T-helper 1 cell treated with Interleukin-12 subunit alpha and Interleukin-12 subunit beta and Interleukin-4 antibody, amounts not matched to agents 30 μg/mL and 1 μg/mL, for 36 hours (primary cell): ENCODE results near the gene MRPS10.

Source experiments
- H3K27ac Mint-ChIP-seq: one replicate; pipeline ENCODE4 v1.8.0; 2021; ENCODE audit warnings: mild to moderate bottlenecking, mixed read lengths
- H3K27me3 Mint-ChIP-seq: one replicate; pipeline ENCODE4 v1.8.0; 2021; ENCODE audit warnings: low read depth, mixed read lengths
- H3K36me3 Mint-ChIP-seq: one replicate; pipeline ENCODE4 v1.8.0; 2021; ENCODE audit warnings: low read depth, mixed read lengths
- H3K4me1 Mint-ChIP-seq: one replicate; pipeline ENCODE4 v1.8.0; 2021; ENCODE audit warnings: low read depth, mixed read lengths
- H3K4me3 Mint-ChIP-seq: one replicate; pipeline ENCODE4 v1.8.0; 2021; ENCODE audit warnings: mild to moderate bottlenecking, moderate library complexity, mixed read lengths
- H3K9me3 Mint-ChIP-seq: one replicate; pipeline ENCODE4 v1.8.0; 2021; ENCODE audit warnings: mixed read lengths

Gene MRPS10

GRCh38 chr6:42251500-42251899, 33.8 kb upstream of the MRPS10 start:
- Mint-ChIP-seq H3K27ac (no peak overlapping the region), H3K36me3 (peaks cover 28% of the 10 kb centered on the region), H3K4me1 (no peaks in the 10 kb centered on the region)

DNA sequence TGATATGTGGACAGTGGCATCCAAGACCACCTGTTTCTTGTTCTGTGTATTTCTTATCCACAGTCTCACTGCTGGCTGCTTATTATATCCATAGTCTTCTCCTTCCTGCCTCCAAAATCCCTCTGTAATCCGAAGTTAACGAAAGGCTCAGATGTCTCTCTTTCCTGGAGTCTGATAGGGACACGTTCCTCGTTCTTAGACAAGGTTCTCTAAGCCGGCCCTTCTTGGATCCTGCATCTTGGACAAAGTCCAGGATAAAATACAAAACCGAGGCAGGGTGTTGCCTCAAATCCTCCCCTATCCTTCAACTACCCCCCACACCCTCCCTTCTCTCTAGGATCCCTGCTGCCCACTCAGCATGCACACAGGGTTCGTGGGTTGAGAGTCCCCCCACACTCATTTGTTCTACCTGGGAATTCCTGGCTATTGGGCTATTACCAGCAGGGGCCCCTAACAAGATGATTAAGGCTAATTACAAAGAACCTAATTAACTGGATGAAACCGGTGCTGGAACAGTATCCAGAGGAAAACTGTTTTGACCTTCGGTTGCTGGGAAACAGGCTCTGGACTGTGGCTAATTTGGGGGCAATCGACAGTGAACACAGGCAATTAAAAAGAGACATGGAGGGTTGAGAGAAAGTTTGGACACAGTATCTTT, 32.7 kb upstream of the MRPS10 start:
- Mint-ChIP-seq H3K27ac (no peak overlapping the region), H3K36me3 (peaks cover 27% of the 10 kb centered on the region), H3K4me3 (no peak overlapping the region), H3K27me3 (no peaks in the 10 kb centered on the region), H3K9me3 (no peaks in the 10 kb centered on the region), H3K4me1 (no peaks in the 10 kb centered on the region)

More at GRCh38 chr6:42251500-42251899, 33.8 kb upstream of the MRPS10 start:
- Mint-ChIP-seq H3K4me3 (no peak overlapping the region), H3K9me3 (no peaks in the 10 kb centered on the region), H3K27me3 (no peaks in the 10 kb centered on the region)

GRCh38 chr6:42249279-42249678, 31.6 kb upstream of the MRPS10 start:
- Mint-ChIP-seq H3K27ac (no peak overlapping the region), H3K9me3 (no peaks in the 10 kb centered on the region), H3K27me3 (no peaks in the 10 kb centered on the region), H3K36me3 (peaks cover 28% of the 10 kb centered on the region), H3K4me3 (no peak overlapping the region), H3K4me1 (no peaks in the 10 kb centered on the region)

- H3K36me3 Mint-ChIP-seq = peaks cover 31% of the 10 kb centered on the region
- H3K4me1 Mint-ChIP-seq = peaks cover 3% of the 10 kb centered on the region
- H3K27me3 Mint-ChIP-seq = no peaks in the 10 kb centered on the region
- no peaks in the 10 kb centered on the region for H3K9me3 Mint-ChIP-seq
- H3K4me3 Mint-ChIP-seq = no peak overlapping the region
- no peak overlapping the region for H3K27ac Mint-ChIP-seq
Measured at GRCh38 chr6:42243046-42243445, 25.4 kb upstream of the MRPS10 start.

GRCh38 chr6:42241915-42242314, 24.3 kb upstream of the MRPS10 start:
- peaks cover 35% of the 10 kb centered on the region for H3K36me3 Mint-ChIP-seq
- no peak overlapping the region for H3K27ac Mint-ChIP-seq
- no peak overlapping the region for H3K4me3 Mint-ChIP-seq
- H3K9me3 Mint-ChIP-seq = no peaks in the 10 kb centered on the region
- peaks cover 3% of the 10 kb centered on the region for H3K4me1 Mint-ChIP-seq
- no peaks in the 10 kb centered on the region for H3K27me3 Mint-ChIP-seq

DNA sequence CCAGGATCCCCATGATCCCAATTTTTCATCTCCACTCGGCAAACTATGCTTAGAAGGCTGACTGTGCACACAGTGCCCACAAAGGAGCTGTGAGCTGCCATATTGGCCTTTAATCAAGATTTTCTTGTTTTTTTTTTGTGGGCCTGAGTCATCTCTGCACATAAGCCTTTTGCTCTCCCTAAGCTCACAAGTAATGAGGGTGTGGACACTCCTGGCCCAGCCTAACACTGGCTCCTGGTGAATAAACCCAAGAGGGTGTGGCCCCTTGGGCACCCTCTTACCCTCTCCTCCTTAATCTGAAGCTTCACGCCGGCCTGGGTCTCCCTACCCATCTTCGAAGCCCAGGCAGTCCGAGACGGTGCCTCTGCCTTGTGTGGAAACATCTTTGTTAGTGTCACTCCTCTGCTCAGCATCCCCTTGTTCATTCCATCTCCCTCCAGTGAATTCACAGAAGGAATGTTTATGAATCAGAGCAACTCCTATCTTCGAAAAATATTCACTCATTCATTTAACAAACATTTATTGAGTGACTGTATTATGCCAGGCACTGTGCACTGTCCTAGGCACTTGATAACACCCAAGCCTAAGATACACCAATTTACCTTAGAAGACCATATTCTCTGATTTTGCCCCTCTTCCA, 22.2 kb upstream of the MRPS10 start:
- peaks cover 28% of the 10 kb centered on the region for H3K36me3 Mint-ChIP-seq
- peaks cover 3% of the 10 kb centered on the region for H3K4me1 Mint-ChIP-seq
- no peak overlapping the region for H3K27ac Mint-ChIP-seq
- no peaks in the 10 kb centered on the region for H3K9me3 Mint-ChIP-seq
- no peak overlapping the region for H3K4me3 Mint-ChIP-seq
- no peaks in the 10 kb centered on the region for H3K27me3 Mint-ChIP-seq

DNA sequence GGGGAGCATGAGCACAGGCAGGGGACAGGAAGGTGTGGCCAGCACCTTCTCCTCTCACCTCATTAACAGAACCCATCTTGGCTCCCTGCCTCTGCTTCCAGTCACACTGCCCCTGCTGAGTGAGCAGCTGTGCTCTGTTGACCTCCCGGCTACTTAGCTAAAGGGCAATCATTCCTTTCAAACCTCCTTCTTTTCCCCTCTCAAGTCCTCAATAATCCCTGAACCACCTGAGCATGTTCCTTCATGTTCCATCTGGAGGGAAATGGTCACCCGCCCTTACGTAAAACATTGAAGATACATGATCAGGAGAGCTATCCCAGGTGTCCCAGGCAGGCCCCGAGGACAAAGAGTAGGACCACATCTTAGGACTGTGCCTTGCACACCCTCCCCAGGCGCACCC, 21.7 kb upstream of the MRPS10 start:
- Mint-ChIP-seq H3K4me3 (no peak overlapping the region), H3K36me3 (peaks cover 30% of the 10 kb centered on the region), H3K4me1 (peaks cover 3% of the 10 kb centered on the region), H3K27ac (no peak overlapping the region), H3K27me3 (no peaks in the 10 kb centered on the region), H3K9me3 (no peaks in the 10 kb centered on the region)

DNA sequence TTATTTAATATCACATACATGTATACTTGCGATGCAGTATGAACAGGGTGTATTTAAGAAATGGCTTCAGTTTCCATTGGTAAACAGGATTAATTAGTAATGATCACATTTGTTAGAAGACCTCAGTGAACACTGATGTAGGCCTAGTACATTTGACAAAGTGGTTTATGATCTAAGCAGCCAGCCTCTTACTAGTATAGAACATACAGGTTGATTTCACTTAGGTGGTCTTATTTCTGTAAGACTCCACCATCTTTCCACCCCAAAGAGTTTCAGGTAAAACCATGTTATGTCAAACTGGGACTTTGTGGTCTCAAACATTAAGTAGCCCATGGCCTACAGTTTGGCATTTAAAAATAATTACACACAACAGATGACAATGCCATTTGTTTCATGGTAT, 20.2 kb upstream of the MRPS10 start:
- H3K27ac Mint-ChIP-seq = no peak overlapping the region
- H3K36me3 Mint-ChIP-seq = peaks cover 30% of the 10 kb centered on the region
- no peaks in the 10 kb centered on the region for H3K9me3 Mint-ChIP-seq
- no peaks in the 10 kb centered on the region for H3K27me3 Mint-ChIP-seq
- peaks cover 3% of the 10 kb centered on the region for H3K4me1 Mint-ChIP-seq
- no peak overlapping the region for H3K4me3 Mint-ChIP-seq

DNA sequence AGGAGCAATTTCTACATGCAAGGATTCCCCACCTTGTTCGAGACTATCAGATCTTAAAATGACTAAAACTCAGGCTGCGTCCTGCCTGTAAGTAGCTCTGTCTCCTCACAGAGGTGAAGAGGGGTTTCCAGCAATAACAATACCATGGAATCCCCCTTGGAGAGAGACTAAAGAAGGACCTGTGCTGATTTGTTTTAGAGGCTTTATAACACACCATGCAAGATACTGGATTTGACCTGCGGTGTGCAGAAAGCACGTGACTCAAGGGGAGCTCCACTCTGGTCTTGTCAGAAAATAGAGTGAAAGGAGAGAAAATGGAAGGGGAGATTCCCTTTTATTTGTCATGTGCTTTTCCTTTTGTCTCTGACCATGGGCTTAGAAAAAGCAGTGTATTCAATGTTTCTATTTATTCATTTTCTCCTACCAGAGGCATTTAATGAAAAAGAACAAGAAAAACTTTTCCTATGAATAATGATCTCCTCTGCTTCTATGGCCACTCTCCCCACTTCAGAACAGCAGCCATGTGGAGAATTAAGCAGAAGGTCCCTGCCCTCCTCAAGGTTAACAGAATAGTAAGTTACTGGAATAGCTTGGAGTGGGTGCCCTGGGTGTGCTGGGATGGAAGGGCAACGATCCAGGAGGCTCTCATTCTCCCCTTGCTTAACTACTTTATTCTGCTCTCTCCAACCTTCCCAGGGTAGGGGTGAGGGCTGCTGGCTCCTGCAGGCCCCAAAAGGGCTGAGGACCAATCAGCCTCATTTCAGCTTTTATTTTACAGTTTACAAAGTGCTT, 19.2 kb upstream of the MRPS10 start:
- H3K9me3 Mint-ChIP-seq = no peaks in the 10 kb centered on the region
- no peak overlapping the region for H3K4me3 Mint-ChIP-seq
- H3K4me1 Mint-ChIP-seq = peaks cover 3% of the 10 kb centered on the region
- peak overlapping the region; percentile 7 for H3K27ac Mint-ChIP-seq
- H3K27me3 Mint-ChIP-seq = no peaks in the 10 kb centered on the region
- H3K36me3 Mint-ChIP-seq = peaks cover 32% of the 10 kb centered on the region

GRCh38 chr6:42236030-42236429, 18.4 kb upstream of the MRPS10 start:
- Mint-ChIP-seq H3K9me3 (no peaks in the 10 kb centered on the region), H3K27me3 (no peaks in the 10 kb centered on the region), H3K27ac (no peak overlapping the region), H3K36me3 (peaks cover 29% of the 10 kb centered on the region), H3K4me3 (no peak overlapping the region), H3K4me1 (peaks cover 3% of the 10 kb centered on the region)

DNA sequence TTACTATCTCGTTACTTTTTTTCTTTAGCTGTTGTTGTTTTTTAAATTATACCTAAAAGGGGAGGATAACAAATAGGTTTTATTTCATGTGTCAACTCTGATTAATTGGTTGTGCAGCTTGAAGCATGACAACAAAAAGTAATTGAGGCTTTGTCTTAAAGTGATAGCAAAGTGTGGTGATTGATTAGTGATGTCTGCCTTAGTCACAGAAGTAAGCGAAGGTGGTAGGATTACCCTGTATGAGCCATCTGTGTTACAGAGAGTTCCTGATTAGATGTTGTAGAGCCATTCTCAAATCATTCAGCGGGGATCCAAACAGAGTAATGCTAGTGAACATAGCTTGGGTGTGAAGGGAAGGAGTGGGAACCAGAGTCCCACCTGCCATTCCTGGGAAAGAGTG, 14.4 kb upstream of the MRPS10 start:
- Mint-ChIP-seq H3K27ac (no peak overlapping the region), H3K9me3 (no peaks in the 10 kb centered on the region), H3K27me3 (no peaks in the 10 kb centered on the region), H3K4me3 (no peak overlapping the region), H3K4me1 (no peaks in the 10 kb centered on the region), H3K36me3 (peaks cover 28% of the 10 kb centered on the region)

DNA sequence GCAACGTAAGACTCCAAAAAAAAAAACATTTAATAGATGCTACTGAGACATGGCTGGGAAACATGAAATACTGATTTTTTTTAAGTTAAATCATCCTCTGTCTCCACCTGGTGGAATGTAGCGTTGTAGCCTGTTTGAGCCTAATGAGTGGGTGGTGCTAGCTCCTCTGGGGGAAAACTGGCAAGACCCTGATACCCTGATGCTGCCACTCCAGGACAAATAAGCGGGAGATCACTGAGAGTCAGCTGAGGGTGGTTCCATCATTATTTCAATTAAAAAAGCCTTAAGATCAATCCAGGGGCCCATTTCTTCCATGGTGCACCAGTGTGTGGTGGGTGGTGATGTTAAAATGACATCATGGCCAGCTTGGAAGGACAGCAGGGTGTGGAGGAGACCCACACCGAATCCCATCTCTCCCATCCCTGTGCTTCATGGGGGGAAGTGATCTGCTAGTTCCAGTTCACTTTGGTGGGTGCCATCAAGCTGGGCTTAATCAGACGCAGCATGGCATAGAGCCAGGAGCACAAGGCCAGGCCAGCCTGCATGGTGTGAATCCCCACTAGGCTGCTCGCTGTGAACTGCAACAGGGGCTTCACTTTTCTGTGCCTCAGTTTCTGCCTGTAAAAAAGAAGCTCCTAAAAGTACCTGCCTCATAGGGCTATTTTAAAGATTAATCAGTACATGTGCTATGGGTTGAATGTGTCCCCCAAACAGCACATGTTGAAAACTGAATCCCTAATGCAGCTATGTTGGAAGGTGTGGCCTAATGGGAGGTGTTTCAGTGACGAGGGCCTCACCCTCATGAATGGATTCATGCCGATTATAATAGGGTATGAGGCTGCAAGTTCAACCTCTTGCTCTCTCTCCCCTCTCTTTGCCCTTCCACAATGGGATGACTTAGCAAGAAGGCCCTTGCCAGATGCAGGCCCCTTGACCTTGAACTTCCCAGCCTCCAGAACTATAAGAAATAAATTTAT, 13.0 kb upstream of the MRPS10 start:
- H3K27me3 Mint-ChIP-seq = no peaks in the 10 kb centered on the region
- no peak overlapping the region for H3K27ac Mint-ChIP-seq
- H3K9me3 Mint-ChIP-seq = no peaks in the 10 kb centered on the region
- H3K4me1 Mint-ChIP-seq = no peaks in the 10 kb centered on the region
- H3K4me3 Mint-ChIP-seq = no peak overlapping the region
- peaks cover 25% of the 10 kb centered on the region for H3K36me3 Mint-ChIP-seq

- no peak overlapping the region for H3K4me3 Mint-ChIP-seq
- no peaks in the 10 kb centered on the region for H3K9me3 Mint-ChIP-seq
- peaks cover 24% of the 10 kb centered on the region for H3K36me3 Mint-ChIP-seq
- no peaks in the 10 kb centered on the region for H3K27me3 Mint-ChIP-seq
- H3K4me1 Mint-ChIP-seq = peaks cover 1% of the 10 kb centered on the region
- H3K27ac Mint-ChIP-seq = no peak overlapping the region
Measured at GRCh38 chr6:42229506-42230119, 12.0 kb upstream of the MRPS10 start.

DNA sequence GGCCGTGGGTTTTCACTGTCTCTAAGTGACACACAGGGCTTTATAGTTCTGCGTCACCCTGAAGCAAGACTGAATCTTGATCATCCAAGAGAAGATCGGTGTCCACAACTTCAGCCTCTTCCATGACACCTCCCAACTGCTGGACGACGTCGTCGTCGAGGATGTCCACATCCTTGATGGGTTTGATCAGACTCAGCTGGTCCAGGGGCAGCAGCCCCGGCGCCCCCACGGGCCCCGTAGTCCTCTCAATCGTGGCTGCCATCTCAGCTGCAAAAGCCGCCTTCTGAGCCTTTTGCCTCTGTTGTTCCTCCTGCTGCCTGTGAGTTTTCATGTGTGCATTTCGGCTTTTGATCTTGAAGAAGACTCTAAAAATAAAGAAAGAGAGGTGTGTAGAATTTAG, 10.6 kb upstream of the MRPS10 start:
- Mint-ChIP-seq H3K4me1 (peaks cover 7% of the 10 kb centered on the region), H3K27me3 (no peaks in the 10 kb centered on the region), H3K27ac (no peak overlapping the region), H3K4me3 (no peak overlapping the region), H3K36me3 (peaks cover 25% of the 10 kb centered on the region), H3K9me3 (no peaks in the 10 kb centered on the region)
